ENCODE measurements around the gene TRIM56.
"Not testable (repeated sequence)": the region's sequence is repeated elsewhere in the genome, so short reads cannot be mapped to it uniquely, and the experiment has no call there.

TRIM56 gene

GRCh38 chr7:101100858-101101847 is 15.9 kb downstream of the TRIM56 start:
- Histone ChIP-seq H3K27ac (ENCODE audit: low read depth, low read length) (no peak overlapping the region), H3K9me3 (ENCODE audit: control insufficient read depth in 1 of 2, low read length in 2 of 2) (no peaks in the 10 kb centered on the region), H3K9ac (ENCODE audit: low read depth in 1 of 2, low read length in 2 of 2) (no peak overlapping the region)

DNA sequence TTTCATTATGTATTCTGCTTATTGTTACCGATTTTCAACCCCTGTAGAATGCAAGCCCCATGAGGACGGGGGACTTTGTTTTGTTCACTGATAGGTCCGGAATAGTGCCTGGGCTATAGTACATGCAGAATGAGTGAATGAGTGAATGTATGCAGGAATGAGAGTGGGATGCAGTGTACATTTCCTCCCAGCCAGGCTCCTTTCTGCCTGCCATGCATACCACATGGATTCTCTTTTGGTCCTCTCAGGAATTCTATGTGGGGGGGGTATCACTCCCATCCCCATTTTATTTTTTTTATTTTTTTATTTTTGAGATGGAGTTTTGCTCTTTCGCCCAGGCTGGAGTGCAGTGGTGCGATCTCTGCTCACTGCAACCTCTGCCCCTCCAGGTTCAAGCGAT is 16.7 kb downstream of the TRIM56 start:
- Histone ChIP-seq H3K9me3 (ENCODE audit: control insufficient read depth in 1 of 2, low read length in 2 of 2) (no peaks in the 10 kb centered on the region), H3K4me3 (ENCODE audit: low read depth in 1 of 2, low read length in 2 of 2) (no peak overlapping the region), H3K27me3 (ENCODE audit: control insufficient read depth in 1 of 2, insufficient read depth in 2 of 2, low read length in 2 of 2) (peaks cover 0 to 8% of the 10 kb centered on the region in 2 donors), H3K36me3 (ENCODE audit: control insufficient read depth in 1 of 2, insufficient read depth in 2 of 2, low read length in 2 of 2) (no peaks in the 10 kb centered on the region), H3K9ac (ENCODE audit: low read depth in 1 of 2, low read length in 2 of 2) (no peak overlapping the region), H3K4me1 (ENCODE audit: control insufficient read depth in 1 of 2, insufficient read depth in 2 of 2, low read length in 2 of 2) (peaks cover 5 to 17% of the 10 kb centered on the region in 2 donors), H3K27ac (ENCODE audit: low read depth, low read length) (no peak overlapping the region)

More at GRCh38 chr7:101100858-101101847, 15.9 kb downstream of the TRIM56 start:
- no peak overlapping the region for H3K4me3 ChIP-seq (ENCODE audit: low read depth in 1 of 2, low read length in 2 of 2)
- peaks cover 5 to 22% of the 10 kb centered on the region in 2 donors for H3K4me1 ChIP-seq (ENCODE audit: control insufficient read depth in 1 of 2, insufficient read depth in 2 of 2, low read length in 2 of 2)
- H3K27me3 ChIP-seq (ENCODE audit: control insufficient read depth in 1 of 2, insufficient read depth in 2 of 2, low read length in 2 of 2): peaks cover 0 to 8% of the 10 kb centered on the region in 2 donors
- no peaks in the 10 kb centered on the region for H3K36me3 ChIP-seq (ENCODE audit: control insufficient read depth in 1 of 2, insufficient read depth in 2 of 2, low read length in 2 of 2)

- H3K4me3 ChIP-seq (ENCODE audit: low read depth in 1 of 2, low read length in 2 of 2); H3K9ac ChIP-seq (ENCODE audit: low read depth in 1 of 2, low read length in 2 of 2); H3K27ac ChIP-seq (ENCODE audit: low read depth, low read length); H3K36me3 ChIP-seq (ENCODE audit: control insufficient read depth in 1 of 2, insufficient read depth in 2 of 2, low read length in 2 of 2); H3K9me3 ChIP-seq (ENCODE audit: control insufficient read depth in 1 of 2, low read length in 2 of 2); H3K27me3 ChIP-seq (ENCODE audit: control insufficient read depth in 1 of 2, insufficient read depth in 2 of 2, low read length in 2 of 2): not testable (repeated sequence)
- H3K4me1 ChIP-seq (ENCODE audit: control insufficient read depth in 1 of 2, insufficient read depth in 2 of 2, low read length in 2 of 2): peaks cover 5 to 15% of the 10 kb centered on the region in 2 donors
Observed at GRCh38 chr7:101103701-101104100, 18.4 kb downstream of the TRIM56 start.

GRCh38 chr7:101104193-101104713 is 19.0 kb downstream of the TRIM56 start:
- Histone ChIP-seq H3K9me3 (ENCODE audit: control insufficient read depth in 1 of 2, low read length in 2 of 2) (no peaks in the 10 kb centered on the region), H3K36me3 (ENCODE audit: control insufficient read depth in 1 of 2, insufficient read depth in 2 of 2, low read length in 2 of 2) (no peaks in the 10 kb centered on the region), H3K4me1 (ENCODE audit: control insufficient read depth in 1 of 2, insufficient read depth in 2 of 2, low read length in 2 of 2) (peaks cover 5 to 15% of the 10 kb centered on the region in 2 donors), H3K27me3 (ENCODE audit: control insufficient read depth in 1 of 2, insufficient read depth in 2 of 2, low read length in 2 of 2) (peaks cover 0 to 8% of the 10 kb centered on the region in 2 donors), H3K4me3 (ENCODE audit: low read depth in 1 of 2, low read length in 2 of 2) (no peak overlapping the region), H3K27ac (ENCODE audit: low read depth, low read length) (no peak overlapping the region), H3K9ac (ENCODE audit: low read depth in 1 of 2, low read length in 2 of 2) (no peak overlapping the region)

DNA sequence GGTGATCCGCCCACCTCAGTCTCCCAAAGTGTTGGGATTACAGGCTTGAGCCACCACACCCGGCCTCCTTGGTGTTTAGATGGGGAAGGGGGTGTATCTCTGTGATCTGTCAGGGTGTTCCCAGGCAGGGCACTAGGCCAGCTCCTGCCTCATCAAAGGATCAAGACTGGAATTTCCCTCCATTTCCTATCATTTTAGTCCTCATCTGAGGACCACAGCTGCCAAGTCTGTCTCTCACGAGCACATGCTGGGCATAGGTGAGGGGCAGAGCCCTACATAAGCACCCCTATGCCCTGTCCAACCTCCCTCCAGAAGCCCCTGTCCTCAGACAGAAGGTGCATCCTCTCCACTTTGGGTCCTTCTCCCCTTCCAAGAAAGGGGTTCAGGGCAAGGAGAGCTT is 19.5 kb downstream of the TRIM56 start:
- no peak overlapping the region for H3K27ac ChIP-seq (ENCODE audit: low read depth, low read length)
- H3K9ac ChIP-seq (ENCODE audit: low read depth in 1 of 2, low read length in 2 of 2): no peak overlapping the region
- H3K36me3 ChIP-seq (ENCODE audit: control insufficient read depth in 1 of 2, insufficient read depth in 2 of 2, low read length in 2 of 2): no peaks in the 10 kb centered on the region

DNA sequence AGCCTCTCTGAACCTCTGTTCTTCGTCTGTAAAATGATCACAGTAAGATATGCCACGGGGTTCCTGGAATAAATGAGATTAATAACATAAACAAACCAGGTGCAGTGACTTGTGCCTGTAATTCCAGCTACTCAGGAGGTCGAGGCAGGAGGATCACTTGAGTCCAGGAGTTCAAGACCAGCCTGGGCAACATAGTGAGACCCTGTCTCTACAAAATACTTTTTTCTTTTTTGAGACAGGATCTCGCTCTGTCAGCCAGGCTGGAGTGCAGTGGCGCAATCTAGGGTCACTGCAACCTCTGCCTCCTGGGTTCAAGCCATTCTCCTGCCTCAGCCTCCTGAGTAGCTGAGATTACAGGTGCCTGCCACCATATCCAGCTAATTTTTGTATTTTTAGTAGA is 20.0 kb downstream of the TRIM56 start:
- H3K27me3 ChIP-seq (ENCODE audit: control insufficient read depth in 1 of 2, insufficient read depth in 2 of 2, low read length in 2 of 2); H3K27ac ChIP-seq (ENCODE audit: low read depth, low read length); H3K36me3 ChIP-seq (ENCODE audit: control insufficient read depth in 1 of 2, insufficient read depth in 2 of 2, low read length in 2 of 2); H3K9ac ChIP-seq (ENCODE audit: low read depth in 1 of 2, low read length in 2 of 2); H3K4me3 ChIP-seq (ENCODE audit: low read depth in 1 of 2, low read length in 2 of 2); H3K9me3 ChIP-seq (ENCODE audit: control insufficient read depth in 1 of 2, low read length in 2 of 2): not testable (repeated sequence)
- H3K4me1 ChIP-seq (ENCODE audit: control insufficient read depth in 1 of 2, insufficient read depth in 2 of 2, low read length in 2 of 2): peaks cover 5 to 11% of the 10 kb centered on the region in 2 donors

More for the DNA sequence above, 19.5 kb downstream of the TRIM56 start:
- Histone ChIP-seq H3K9me3 (ENCODE audit: control insufficient read depth in 1 of 2, low read length in 2 of 2) (no peaks in the 10 kb centered on the region), H3K27me3 (ENCODE audit: control insufficient read depth in 1 of 2, insufficient read depth in 2 of 2, low read length in 2 of 2) (peaks cover 0 to 8% of the 10 kb centered on the region in 2 donors), H3K4me1 (ENCODE audit: control insufficient read depth in 1 of 2, insufficient read depth in 2 of 2, low read length in 2 of 2) (peaks cover 5 to 15% of the 10 kb centered on the region in 2 donors), H3K4me3 (ENCODE audit: low read depth in 1 of 2, low read length in 2 of 2) (no peak overlapping the region)

DNA sequence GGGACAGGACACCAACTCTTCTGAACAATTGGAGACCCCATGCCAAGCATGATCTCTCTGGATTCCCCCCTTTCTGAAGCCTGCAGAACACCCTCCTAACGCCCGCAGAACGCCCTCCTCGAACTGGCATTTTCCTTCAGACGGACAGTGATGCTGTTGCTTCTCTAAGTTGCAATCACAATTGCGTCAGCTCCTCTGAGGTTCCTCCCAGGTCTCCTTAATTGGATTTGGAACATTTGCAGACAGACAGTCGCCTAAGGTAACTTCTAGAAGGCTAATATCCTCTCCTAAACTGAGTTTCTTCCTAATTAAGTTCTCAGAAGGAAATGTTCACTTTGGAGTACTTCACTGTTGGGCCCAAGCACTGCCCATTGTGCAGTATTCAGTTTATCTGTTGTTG is 21.1 kb downstream of the TRIM56 start:
- no peaks in the 10 kb centered on the region for H3K36me3 ChIP-seq (ENCODE audit: control insufficient read depth in 1 of 2, insufficient read depth in 2 of 2, low read length in 2 of 2)
- H3K4me3 ChIP-seq (ENCODE audit: low read depth in 1 of 2, low read length in 2 of 2): no peak overlapping the region
- H3K4me1 ChIP-seq (ENCODE audit: control insufficient read depth in 1 of 2, insufficient read depth in 2 of 2, low read length in 2 of 2): peaks cover 5 to 8% of the 10 kb centered on the region in 2 donors
- H3K27ac ChIP-seq (ENCODE audit: low read depth, low read length): no peak overlapping the region
- no peak overlapping the region for H3K9ac ChIP-seq (ENCODE audit: low read depth in 1 of 2, low read length in 2 of 2)
- no peaks in the 10 kb centered on the region for H3K27me3 ChIP-seq (ENCODE audit: control insufficient read depth in 1 of 2, insufficient read depth in 2 of 2, low read length in 2 of 2)
- H3K9me3 ChIP-seq (ENCODE audit: control insufficient read depth in 1 of 2, low read length in 2 of 2): no peaks in the 10 kb centered on the region

- Histone ChIP-seq H3K27me3 (ENCODE audit: control insufficient read depth in 1 of 2, insufficient read depth in 2 of 2, low read length in 2 of 2) (no peaks in the 10 kb centered on the region), H3K9me3 (ENCODE audit: control insufficient read depth in 1 of 2, low read length in 2 of 2) (no peaks in the 10 kb centered on the region), H3K36me3 (ENCODE audit: control insufficient read depth in 1 of 2, insufficient read depth in 2 of 2, low read length in 2 of 2) (no peaks in the 10 kb centered on the region), H3K4me3 (ENCODE audit: low read depth in 1 of 2, low read length in 2 of 2) (no peak overlapping the region), H3K27ac (ENCODE audit: low read depth, low read length) (no peak overlapping the region), H3K9ac (ENCODE audit: low read depth in 1 of 2, low read length in 2 of 2) (no peak overlapping the region), H3K4me1 (ENCODE audit: control insufficient read depth in 1 of 2, insufficient read depth in 2 of 2, low read length in 2 of 2) (peaks cover 0 to 1% of the 10 kb centered on the region in 2 donors)
Observed at GRCh38 chr7:101108330-101108857, 23.1 kb downstream of the TRIM56 start.

GRCh38 chr7:101108961-101109360 is 23.7 kb downstream of the TRIM56 start:
- no peaks in the 10 kb centered on the region for H3K27me3 ChIP-seq (ENCODE audit: control insufficient read depth in 1 of 2, insufficient read depth in 2 of 2, low read length in 2 of 2)
- H3K4me3 ChIP-seq (ENCODE audit: low read depth in 1 of 2, low read length in 2 of 2): no peak overlapping the region
- H3K9ac ChIP-seq (ENCODE audit: low read depth in 1 of 2, low read length in 2 of 2): no peak overlapping the region
- no peaks in the 10 kb centered on the region for H3K9me3 ChIP-seq (ENCODE audit: control insufficient read depth in 1 of 2, low read length in 2 of 2)
- H3K4me1 ChIP-seq (ENCODE audit: control insufficient read depth in 1 of 2, insufficient read depth in 2 of 2, low read length in 2 of 2): no peaks in the 10 kb centered on the region
- no peak overlapping the region for H3K27ac ChIP-seq (ENCODE audit: low read depth, low read length)
- H3K36me3 ChIP-seq (ENCODE audit: control insufficient read depth in 1 of 2, insufficient read depth in 2 of 2, low read length in 2 of 2): no peaks in the 10 kb centered on the region

- H3K4me1 ChIP-seq (ENCODE audit: control insufficient read depth in 1 of 2, insufficient read depth in 2 of 2, low read length in 2 of 2): no peaks in the 10 kb centered on the region
- no peaks in the 10 kb centered on the region for H3K36me3 ChIP-seq (ENCODE audit: control insufficient read depth in 1 of 2, insufficient read depth in 2 of 2, low read length in 2 of 2)
- H3K9ac ChIP-seq (ENCODE audit: low read depth in 1 of 2, low read length in 2 of 2): no peak overlapping the region
- H3K27ac ChIP-seq (ENCODE audit: low read depth, low read length): no peak overlapping the region
- H3K4me3 ChIP-seq (ENCODE audit: low read depth in 1 of 2, low read length in 2 of 2): no peak overlapping the region
- no peaks in the 10 kb centered on the region for H3K9me3 ChIP-seq (ENCODE audit: control insufficient read depth in 1 of 2, low read length in 2 of 2)
- no peaks in the 10 kb centered on the region for H3K27me3 ChIP-seq (ENCODE audit: control insufficient read depth in 1 of 2, insufficient read depth in 2 of 2, low read length in 2 of 2)
Observed at GRCh38 chr7:101109368-101109767, 24.1 kb downstream of the TRIM56 start.
